PC-9 (cell line): Measurements from ENCODE around the gene TOM1L2. TPM values are rescaled to one million over a fixed set of nuclear protein-coding genes. Genes with fewer than 3 reads are reported as not detected.

Source experiments
- BruUV-seq: library from RNA; stranded (reverse); fragments of 400-500 nt; replicated peaks from 2 replicates; lab custom pipeline; 2021; lab: Mats Ljungman, UMichigan
- CTCF ChIA-PET: fragments of 300-600 bp; sonication (Branson Sonifier 250); formaldehyde crosslinking; loops from one replicate; lab custom pipeline; 2022; ENCODE audit warnings: antibody characterized with exemption; lab: Charles Lee
- POLR2A ChIA-PET: fragments of 300-600 bp; sonication (Branson Sonifier 250); formaldehyde crosslinking; loops from one replicate; lab custom pipeline; 2022; ENCODE audit warnings: antibody characterized with exemption; ENCODE audit not compliant: unreplicated experiment; lab: Charles Lee
- DNase-seq, 2 experiments: peaks; one replicate each; pipeline versions ENCODE4 v3.0.0 to v3.0.0-alpha.2; 2015 to 2022; ENCODE audit warnings: mixed read lengths in 1 of 2
- H2AFZ ChIP-seq: fragments of 200-600 bp; sonication (generic); 2 replicates; pipeline ENCODE4 v1.8.1; 2017; ENCODE audit warnings: antibody characterized with exemption
- H3F3A ChIP-seq: fragments of 200-600 bp; sonication (generic); 2 replicates; pipeline ENCODE4 v1.8.1; 2017; ENCODE audit warnings: antibody characterized with exemption, mild to moderate bottlenecking, low read depth; ENCODE audit not compliant: insufficient read depth
- H3K27ac ChIP-seq: fragments of 200-600 bp; sonication (generic); 2 replicates; pipeline ENCODE4 v1.6.1; 2016; ENCODE audit warnings: mixed run types
- H3K27me3 ChIP-seq: fragments of 200-600 bp; sonication (generic); 2 replicates; pipeline ENCODE4 v1.6.1; 2016; ENCODE audit warnings: low read depth, mixed run types; ENCODE audit not compliant: insufficient read depth
- H3K36me3 ChIP-seq: fragments of 200-600 bp; sonication (generic); 2 replicates; pipeline ENCODE4 v1.6.1; 2016; ENCODE audit warnings: low read depth, mixed run types
- H3K4me1 ChIP-seq: fragments of 200-600 bp; sonication (generic); replicated peaks from 2 replicates; pipeline ENCODE4 v1.6.1; 2016; ENCODE audit warnings: mixed run types; ENCODE audit not compliant: insufficient read depth
- H3K4me2 ChIP-seq: fragments of 200-600 bp; sonication (generic); 2 replicates; pipeline ENCODE4 v1.6.1; 2017; ENCODE audit warnings: mixed run types
- H3K4me3 ChIP-seq: fragments of 200-600 bp; sonication (generic); 2 replicates; pipeline ENCODE4 v1.6.1; 2016; ENCODE audit warnings: mixed run types
- H3K79me2 ChIP-seq: fragments of 200-600 bp; sonication (generic); 2 replicates; pipeline ENCODE4 v1.6.1; 2017; ENCODE audit warnings: low read depth, mixed run types
- H3K9me2 ChIP-seq: fragments of 200-600 bp; sonication (generic); 2 replicates; pipeline ENCODE4 v1.8.1; 2017; ENCODE audit warnings: mild to moderate bottlenecking; ENCODE audit not compliant: insufficient read depth
- H3K9me3 ChIP-seq: fragments of 200-600 bp; sonication (generic); 2 replicates; pipeline ENCODE4 v1.8.1; 2016; ENCODE audit warnings: low read depth; ENCODE audit not compliant: insufficient read depth
- H4K20me1 ChIP-seq: fragments of 200-600 bp; sonication (generic); 2 replicates; pipeline ENCODE4 v1.8.1; 2017; ENCODE audit not compliant: insufficient read depth
- CTCF ChIP-seq: fragments of 200-600 bp; sonication (generic); conservative IDR thresholded peaks from 2 replicates; pipeline ENCODE4 v1.6.1; 2017; ENCODE audit warnings: mixed run types, antibody characterized with exemption, mild to moderate bottlenecking, moderate library complexity
- EZH2 ChIP-seq: fragments of 200-600 bp; sonication (generic); IDR thresholded peaks from 2 replicates; pipeline ENCODE4 v1.8.0; 2017; ENCODE audit warnings: antibody characterized with exemption, low read depth
- intact Hi-C: fragments of 100-400 bp; cut with micrococcal nuclease; formaldehyde crosslinking; loops from one replicate; pipeline ENCODE4 v1.10.0; 2022; ENCODE audit not compliant: unreplicated experiment
- total RNA-seq: library from RNA; stranded (reverse); gene quantifications from 2 replicates; pipeline ENCODE4 v1.2.3, GENCODE V29; 2021

Gene TOM1L2
- total RNA-seq, 1 experiment from 2014 or later: 68.5 TPM

DNA sequence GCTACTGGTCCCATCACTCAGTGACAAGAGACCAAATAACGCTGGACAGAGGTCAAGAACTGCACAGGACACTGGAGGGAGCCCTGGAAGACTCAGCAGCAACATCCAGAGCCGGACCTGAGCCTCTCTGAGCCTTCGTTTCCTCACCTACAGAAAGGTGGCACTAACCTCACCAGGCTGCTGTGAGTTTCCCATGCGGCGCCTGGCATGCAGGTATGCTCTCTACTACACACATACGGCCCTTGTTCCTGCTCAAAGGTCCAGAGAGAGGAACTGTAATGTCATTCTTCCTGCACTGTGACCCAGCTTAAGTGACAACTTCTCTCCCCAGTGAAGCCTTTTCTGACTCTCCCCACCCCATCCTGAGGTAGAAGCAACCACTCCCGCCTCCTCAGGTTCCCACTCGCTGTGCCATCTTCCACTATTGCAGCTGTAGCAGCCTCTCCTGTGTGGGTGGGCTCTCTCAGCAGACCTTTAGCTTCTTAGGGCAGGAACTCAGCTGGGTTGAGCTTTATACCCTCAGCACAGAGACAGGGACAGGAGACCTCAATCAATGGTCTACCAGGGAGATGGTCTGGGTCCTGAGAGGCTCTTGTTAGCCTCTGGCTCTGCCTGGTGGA lies 91.5 kb downstream of the TOM1L2 start:
- H3K4me1 ChIP-seq: no peaks in the 10 kb centered on the region
- H3K27ac ChIP-seq: no peak overlapping the region
- ChIA-PET CTCF (no interaction called here), POLR2A (no interaction called here)
- no peak overlapping the region for H2AFZ ChIP-seq
- no peaks in the 10 kb centered on the region for H3K79me2 ChIP-seq
- H3F3A ChIP-seq: no peaks in the 10 kb centered on the region
- no peak for TF ChIP-seq EZH2
- no peak for TF ChIP-seq CTCF
- no peaks in the 10 kb centered on the region for H3K9me3 ChIP-seq
- H3K9me2 ChIP-seq: no peaks in the 10 kb centered on the region
- intact Hi-C loops: no loop called here
- DNase-seq: no peak
- no peak overlapping the region for H3K4me2 ChIP-seq
- H3K27me3 ChIP-seq: no peaks in the 10 kb centered on the region
- H3K36me3 ChIP-seq: no peaks in the 10 kb centered on the region
- H3K4me3 ChIP-seq: no peak overlapping the region
- no peaks in the 10 kb centered on the region for H4K20me1 ChIP-seq
- no TSS peak for BruUV-seq

GRCh38 chr17:17877529-17878358 lies 94.5 kb downstream of the TOM1L2 start:
- H3F3A ChIP-seq: peaks cover 12% of the 10 kb centered on the region

More at GRCh38 chr17:17877529-17878358, 94.5 kb downstream of the TOM1L2 start:
- Histone ChIP-seq H2AFZ (no peak overlapping the region), H3K9me2 (no peaks in the 10 kb centered on the region), H3K27me3 (no peaks in the 10 kb centered on the region), H3K9me3 (no peaks in the 10 kb centered on the region), H4K20me1 (no peaks in the 10 kb centered on the region), H3K27ac (no peak overlapping the region), H3K36me3 (no peaks in the 10 kb centered on the region), H3K4me2 (no peak overlapping the region), H3K79me2 (no peaks in the 10 kb centered on the region), H3K4me1 (peaks cover 15% of the 10 kb centered on the region), H3K4me3 (no peak overlapping the region)
- CTCF ChIA-PET: interaction anchor here (0.7 kb wide), 1 partner anchor 101 kb away, joined by 4 read pairs; no protein-coding TSS in a partner anchor
- DNase-seq: no peak
- POLR2A ChIA-PET: no interaction called here
- TF ChIP-seq EZH2 (no peak), CTCF (no peak)
- no TSS peak for BruUV-seq
- intact Hi-C loops: no loop called here
